ENCODE data around the gene YRDC.
A peak's percentile ranks its signal among the peaks of the same experiment; 100 is the strongest.

Gene YRDC, protein sequence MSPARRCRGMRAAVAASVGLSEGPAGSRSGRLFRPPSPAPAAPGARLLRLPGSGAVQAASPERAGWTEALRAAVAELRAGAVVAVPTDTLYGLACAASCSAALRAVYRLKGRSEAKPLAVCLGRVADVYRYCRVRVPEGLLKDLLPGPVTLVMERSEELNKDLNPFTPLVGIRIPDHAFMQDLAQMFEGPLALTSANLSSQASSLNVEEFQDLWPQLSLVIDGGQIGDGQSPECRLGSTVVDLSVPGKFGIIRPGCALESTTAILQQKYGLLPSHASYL

DNA sequence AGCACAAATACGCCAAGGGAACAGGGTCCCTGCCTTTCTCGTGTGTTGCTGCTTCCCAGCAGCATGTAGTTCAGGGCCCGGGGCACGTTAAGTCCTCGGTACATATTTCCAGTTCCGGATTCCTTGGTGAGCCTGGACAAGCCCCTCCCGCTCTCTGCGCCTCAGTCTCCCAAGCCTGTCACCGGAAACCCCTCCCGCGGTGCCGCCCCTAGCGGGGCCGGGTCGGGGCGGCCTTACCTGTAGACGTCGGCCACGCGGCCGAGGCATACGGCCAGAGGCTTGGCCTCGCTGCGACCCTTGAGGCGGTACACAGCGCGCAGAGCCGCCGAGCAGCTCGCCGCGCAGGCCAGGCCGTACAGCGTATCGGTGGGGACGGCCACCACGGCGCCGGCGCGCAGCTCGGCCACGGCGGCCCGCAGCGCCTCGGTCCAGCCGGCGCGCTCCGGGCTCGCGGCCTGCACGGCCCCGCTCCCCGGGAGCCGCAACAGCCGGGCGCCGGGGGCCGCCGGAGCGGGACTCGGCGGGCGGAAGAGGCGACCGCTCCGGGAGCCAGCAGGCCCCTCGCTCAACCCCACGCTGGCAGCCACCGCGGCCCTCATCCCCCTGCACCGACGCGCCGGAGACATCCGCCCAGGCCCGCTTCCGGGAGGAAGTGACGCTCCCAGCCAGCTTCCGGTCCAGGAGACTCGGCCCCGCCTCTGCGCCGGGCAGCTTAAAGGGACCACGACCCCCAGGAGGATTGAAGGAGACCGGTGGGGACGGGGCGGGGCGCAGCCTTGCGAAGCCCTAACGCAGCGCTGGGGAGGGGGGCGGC is at the start of gene YRDC, which contains the start of gene C1orf122:
Gene YRDC, minus strand, starts transcription at position 654 of the 814 bp plus-strand sequence. Its CDS starts 28 bp downstream, at position 626.
Gene C1orf122, plus strand, starts transcription at position 236 of the 814 bp plus-strand sequence. CDS start 615 bp downstream, outside the sequence.
- H3K27ac ChIP-seq = peak within 1 kb of the TSS; percentile 94
- DNase-seq (ENCODE audit: low read depth, low spot score) = peak; percentile 76

DNA sequence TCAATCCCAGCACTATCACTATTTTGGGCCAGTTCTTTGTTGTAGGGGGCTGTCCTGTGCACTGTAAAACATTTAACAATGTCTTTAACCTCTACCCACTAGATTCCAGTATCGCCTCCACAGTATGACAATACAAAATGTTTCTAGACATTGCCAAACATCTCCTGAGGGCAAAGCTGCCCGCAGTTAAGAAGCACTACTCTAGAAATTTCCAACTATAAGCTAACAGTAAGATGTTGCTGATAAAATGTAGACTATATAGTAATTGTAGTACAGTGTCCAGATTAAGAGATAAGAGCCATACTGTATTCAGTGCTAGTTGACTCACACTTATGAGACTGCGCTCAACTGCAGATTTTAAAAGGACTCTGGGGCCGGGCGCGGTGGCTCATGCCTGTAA is 46.4 kb upstream of the YRDC start:
- H3K27ac ChIP-seq = no peak overlapping the region
- DNase-seq (ENCODE audit: low read depth, low spot score) = no peak

DNA sequence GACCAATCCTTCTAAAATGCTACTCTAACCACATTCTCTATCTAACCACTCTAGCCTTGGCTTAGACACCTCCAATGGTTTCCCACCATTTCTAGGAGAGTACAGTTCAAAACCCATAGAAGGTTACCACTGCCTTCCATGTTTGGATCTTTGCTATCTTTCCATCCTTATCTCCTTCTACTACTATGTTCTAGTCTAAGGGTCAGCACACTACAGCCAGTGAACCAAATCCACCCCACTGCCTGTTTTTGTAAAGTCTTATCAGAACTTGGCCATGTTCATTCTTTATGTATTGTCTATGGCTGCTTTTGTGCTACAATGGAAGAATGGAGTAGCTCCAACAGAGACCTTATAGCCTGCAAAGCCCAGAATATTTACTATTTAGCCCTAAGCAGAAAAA is 45.1 kb upstream of the YRDC start:
- no peak overlapping the region for H3K27ac ChIP-seq
- DNase-seq (ENCODE audit: low read depth, low spot score) = no peak

DNA sequence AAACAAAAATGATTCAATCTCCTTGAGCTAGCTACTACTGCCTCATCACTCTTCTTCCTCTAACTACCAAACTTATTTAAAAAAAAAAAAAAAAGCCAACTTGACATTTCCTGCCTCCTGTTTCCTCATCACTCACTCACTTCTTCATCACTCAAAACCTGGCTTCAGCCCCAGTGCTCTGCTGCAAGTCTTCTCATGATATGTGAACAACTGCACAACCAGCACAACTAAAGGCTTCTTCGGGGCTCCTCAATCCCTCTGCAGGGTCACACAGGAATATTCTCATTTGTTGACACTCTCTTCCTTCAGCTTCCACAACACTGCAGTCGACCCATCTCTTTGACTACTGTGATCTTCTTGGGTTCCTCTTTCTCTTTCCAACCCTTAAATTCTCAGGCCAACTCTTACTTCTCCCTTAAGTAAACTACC is 43.8 kb upstream of the YRDC start:
- DNase-seq (ENCODE audit: low read depth, low spot score) = no peak
- peak overlapping the region; percentile 30 for H3K27ac ChIP-seq

DNA sequence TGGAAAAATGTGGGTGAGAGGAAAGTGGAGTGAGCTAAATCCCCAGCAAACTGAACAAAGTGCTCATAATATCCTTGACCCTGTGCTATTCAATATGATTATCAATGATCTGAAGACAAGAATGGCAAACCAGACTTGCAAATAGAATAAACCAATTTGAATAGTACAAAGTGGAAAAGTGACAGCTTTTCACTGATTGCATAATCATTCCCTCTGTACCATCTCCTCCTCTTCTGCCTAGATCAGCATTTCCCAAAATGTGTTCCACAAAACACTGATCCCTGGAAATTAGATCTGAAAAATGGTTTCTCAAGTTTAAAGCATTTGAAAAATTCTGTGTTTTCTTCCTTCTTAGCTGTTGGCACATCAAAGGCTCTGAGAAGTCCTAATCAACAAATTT is 43.3 kb upstream of the YRDC start:
- no peak for DNase-seq (ENCODE audit: low read depth, low spot score)
- peak overlapping the region; percentile 30 for H3K27ac ChIP-seq

DNA sequence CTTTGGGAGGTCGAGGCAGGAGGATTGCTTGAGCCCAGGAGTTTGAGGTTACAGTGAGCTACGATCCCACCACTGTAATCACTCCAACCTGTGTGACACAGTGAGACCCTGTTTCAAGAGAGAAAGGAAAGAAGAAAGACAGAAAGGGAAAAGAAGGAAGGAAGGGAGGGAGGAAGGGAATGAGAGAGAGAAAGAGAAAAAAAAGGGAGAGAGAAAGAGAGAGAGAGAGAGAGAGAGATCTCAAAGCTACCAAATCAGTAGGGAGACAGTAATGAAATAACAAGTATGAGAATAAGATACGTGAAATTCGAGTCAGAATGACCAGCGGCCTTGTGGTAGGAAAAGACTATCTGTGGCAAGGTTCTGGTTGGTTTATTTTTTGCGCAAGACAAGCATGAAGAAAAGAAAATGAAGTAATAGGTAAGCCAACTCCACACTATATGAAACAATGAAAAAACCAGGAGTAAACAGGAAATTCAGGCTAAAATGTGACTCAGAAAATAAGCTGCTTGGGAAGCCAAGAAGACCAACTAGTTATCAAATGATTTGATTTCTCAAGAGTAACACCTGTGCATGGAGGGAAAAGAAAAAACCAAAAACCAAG is 42.4 kb upstream of the YRDC start:
- peak overlapping the region; percentile 30 for H3K27ac ChIP-seq
- DNase-seq (ENCODE audit: low read depth, low spot score) = no peak

DNA sequence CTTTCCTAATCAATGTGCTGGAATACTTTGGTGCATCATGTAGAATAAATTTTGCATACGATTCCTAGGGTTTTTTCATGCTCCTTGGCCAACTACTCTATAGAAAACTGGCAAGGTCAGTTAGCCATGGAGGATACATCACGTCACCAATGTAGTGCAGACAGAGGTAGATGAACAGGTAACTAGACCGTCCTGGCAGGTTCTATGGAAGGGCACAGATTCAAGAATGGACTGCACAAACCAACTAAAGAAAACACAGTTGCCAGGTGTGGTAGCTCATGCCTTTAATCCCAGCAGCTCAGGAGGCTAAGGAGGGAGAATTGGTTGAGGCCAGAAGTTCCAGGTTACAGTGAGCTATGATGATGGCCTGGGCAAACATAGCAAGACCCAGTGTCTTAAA is 41.5 kb upstream of the YRDC start:
- no peak for DNase-seq (ENCODE audit: low read depth, low spot score)
- no peak overlapping the region for H3K27ac ChIP-seq

DNA sequence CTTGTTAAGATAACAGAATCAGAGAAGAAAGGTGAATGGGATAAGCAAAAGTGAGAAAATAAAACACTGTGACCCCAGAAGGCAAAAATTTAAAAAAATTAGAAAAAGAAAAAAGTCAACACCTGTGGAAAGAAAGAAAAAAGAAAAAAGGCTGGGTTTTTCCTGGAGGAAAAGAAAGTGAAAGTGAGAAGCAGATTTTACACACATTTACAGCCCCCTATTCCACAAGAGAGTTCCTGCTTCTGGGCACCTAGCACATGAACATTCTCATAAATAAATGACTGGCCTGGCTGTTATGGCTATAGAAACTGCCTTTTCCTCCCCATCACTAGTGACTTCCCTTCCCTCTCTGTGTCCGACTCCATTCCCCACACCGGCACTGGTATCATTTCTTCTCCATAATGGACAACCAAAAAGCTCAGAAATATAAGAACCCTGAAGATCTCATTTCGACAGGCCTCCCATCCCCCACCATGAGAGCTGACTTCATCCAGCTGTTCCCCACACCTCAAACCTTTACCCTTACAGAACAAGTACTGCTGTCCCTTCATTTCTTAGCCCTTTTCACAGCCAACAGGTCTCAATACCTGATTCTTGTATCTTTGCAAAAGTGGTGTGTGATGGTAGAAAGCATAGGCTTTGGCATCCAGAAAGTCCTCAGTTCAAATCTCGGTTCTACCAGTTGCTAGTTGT is 38.8 kb upstream of the YRDC start:
- H3K27ac ChIP-seq = no peak overlapping the region
- no peak for DNase-seq (ENCODE audit: low read depth, low spot score)

DNA sequence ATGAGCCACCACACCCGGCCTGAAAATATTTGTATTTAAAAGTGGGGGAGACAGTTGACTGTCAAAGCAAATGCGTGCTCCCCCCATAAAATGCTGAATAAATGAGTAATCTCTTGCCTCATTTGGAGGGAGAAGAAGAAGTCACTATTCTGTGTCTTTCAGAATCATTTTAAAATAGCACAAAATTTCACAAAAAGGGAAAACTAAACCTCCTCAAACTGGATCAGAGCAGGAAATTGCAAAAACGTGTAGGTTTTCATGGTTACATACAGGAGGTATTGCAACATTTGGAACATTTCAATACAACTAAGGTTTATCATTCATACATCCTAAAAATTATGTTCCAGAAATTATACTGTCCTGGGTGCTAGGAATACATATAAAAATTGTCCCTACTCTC is 37.8 kb upstream of the YRDC start:
- DNase-seq (ENCODE audit: low read depth, low spot score) = no peak
- no peak overlapping the region for H3K27ac ChIP-seq

DNA sequence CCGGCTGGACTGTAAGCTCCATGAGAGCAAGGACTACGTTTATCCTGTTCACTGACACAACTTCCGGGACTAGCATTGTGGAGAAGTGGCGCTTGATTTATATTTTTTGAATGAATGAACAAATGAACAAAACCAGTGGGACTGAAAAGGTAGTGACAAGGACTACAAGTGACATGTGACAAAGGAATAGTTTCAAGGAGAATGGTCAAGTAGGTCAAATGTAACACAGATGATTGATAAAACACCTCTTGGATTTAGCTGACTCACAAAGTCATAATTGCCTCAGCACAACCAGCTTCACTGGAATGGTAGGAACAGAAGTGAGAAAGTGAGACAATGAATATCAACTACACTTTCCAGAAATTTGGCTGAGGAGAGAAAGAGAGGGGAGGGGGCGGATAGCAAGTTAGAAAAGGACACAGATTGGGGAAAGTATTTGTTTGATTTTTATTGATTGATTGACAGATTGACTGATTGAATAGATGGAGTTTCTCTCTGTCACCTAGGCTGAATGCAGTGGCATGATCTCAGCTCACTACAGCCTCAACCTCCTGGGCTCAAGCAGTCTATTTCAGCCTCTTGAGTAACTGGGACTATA is 37.1 kb upstream of the YRDC start:
- DNase-seq (ENCODE audit: low read depth, low spot score) = no peak
- H3K27ac ChIP-seq = no peak overlapping the region

DNA sequence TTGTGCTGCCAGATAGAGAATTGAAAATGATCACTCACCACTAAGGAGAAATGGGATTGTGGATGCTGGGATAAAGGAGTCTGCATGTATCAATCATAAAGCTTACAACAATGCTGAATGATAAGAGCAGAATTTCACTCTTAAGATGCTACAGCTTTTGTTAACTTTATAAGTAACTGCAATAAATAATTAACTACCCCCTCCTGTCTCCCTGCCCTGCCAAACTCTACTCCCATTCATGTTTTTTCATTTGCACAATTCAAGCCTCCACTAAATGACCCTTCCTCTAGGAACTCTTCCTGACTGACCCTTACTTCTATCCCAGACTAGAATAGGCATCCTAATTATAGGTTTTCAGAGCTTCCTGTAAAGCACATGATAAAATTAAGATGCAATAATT is 36.5 kb upstream of the YRDC start:
- no peak overlapping the region for H3K27ac ChIP-seq
- DNase-seq (ENCODE audit: low read depth, low spot score) = no peak

DNA sequence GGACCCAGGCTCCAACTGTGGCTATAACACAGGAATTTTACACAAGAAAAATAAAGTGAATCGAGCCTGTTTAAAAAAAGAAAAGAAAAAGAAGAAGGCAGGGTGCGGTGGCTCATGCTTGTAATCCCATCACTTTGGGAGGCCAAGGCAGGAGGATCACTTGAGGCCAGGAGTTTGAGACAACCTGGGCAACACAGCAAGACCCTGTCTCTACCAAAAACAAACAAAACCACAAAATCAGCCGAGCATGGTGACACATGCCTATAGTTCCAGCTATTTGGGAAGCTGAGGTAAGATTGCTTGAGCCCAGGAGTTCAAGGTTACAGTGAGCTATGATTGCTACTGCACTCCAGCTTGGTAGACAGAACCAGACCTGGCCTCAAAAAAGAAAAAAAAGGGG is 33.6 kb upstream of the YRDC start:
- no peak overlapping the region for H3K27ac ChIP-seq
- no peak for DNase-seq (ENCODE audit: low read depth, low spot score)

DNA sequence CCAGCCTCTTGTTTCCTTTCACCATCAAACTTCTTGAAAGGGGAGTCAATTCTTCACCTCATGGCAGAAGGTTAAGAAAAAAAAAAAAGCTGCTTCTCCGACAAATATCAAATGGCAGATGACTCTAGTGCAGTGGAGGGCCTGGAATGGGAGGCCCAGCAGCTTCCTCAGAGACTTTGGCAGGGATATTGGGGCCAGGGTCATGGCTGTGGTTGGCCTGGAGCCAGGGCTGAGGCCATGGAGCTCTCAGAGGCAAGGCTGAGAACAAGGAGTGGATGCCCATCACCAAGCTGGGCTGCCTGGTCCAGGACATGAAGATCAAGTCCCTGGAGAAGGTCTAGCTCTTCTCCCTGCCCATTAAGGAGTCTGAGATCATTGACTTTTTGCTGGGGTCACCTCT is 32.7 kb upstream of the YRDC start:
- no peak overlapping the region for H3K27ac ChIP-seq
- DNase-seq (ENCODE audit: low read depth, low spot score) = no peak

DNA sequence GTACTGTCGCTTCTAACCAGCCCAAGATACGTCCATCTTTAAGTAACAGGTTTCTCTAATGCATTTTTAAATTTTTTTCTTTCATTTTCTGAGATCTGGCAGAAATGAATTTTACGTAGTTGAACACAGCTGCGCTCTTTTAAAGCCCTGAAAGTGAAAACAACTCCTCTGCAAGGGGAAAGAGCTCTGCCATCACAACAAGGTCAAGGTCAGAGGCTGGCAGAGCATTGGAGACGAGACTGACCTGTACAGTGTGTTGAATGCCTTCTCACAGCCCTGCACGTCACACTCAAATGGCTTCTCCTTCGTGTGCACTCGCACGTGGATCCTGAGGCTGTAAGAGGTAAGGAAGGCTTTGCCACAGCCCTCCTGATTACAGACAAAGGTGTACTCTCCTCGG is 31.7 kb upstream of the YRDC start:
- H3K27ac ChIP-seq = no peak overlapping the region
- DNase-seq (ENCODE audit: low read depth, low spot score) = no peak

DNA sequence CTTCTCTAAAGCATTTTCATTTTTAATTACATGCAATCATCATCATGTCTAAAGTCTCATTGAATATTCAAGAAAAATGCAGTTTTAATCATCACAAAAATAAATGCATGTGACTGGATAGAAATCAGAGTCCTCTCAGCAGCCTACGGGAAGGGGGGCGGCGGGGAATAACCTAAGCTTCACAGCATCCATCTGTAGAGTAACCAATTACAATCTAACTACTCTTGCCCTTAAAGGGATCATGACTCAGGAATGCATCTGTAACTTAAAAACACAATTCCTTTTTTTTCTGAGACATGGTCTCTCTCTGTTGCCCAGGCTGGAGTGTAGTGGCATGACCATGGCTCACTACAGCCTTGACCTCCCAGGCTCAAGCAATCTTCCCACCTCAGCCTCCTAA is 28.8 kb upstream of the YRDC start:
- no peak overlapping the region for H3K27ac ChIP-seq
- DNase-seq (ENCODE audit: low read depth, low spot score) = no peak

DNA sequence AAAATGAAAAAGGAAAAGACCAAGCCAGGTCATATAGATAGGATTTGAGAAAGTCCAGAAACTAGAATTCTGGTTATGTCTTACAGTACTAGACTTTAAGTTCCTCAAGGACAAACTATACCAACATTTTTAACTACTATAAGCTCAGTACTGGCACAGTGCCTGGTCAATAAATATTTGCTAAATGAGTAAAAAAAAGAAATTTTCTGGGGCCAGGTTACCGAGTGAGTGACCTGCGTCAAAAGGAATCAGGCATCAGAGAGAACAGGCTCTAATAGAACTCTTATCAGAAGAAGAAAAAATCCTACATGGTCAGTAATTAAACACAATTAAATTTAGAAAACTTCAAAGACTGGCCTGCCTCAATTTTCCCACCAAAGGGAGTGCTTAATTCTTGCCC is 23.8 kb upstream of the YRDC start:
- no peak overlapping the region for H3K27ac ChIP-seq
- DNase-seq (ENCODE audit: low read depth, low spot score) = no peak

DNA sequence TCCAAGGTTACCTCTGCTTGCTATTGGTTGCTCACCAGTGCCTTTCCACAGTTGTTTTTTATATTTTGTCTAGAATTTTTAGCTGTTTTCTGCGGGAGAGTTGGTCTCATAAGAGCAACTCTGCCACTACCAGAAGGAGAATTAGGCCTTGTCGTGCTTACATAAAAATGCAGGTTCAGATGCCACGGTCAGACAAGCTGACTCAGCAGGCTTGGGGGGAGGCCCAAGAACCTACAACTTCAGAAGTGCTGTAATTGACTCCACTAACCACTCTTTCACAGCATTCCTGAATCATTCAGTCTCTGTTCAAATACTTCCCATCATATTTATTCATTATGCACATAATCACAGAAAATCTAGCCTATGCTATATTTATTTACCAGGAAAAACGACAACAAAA is 23.1 kb upstream of the YRDC start:
- DNase-seq (ENCODE audit: low read depth, low spot score) = no peak
- no peak overlapping the region for H3K27ac ChIP-seq

DNA sequence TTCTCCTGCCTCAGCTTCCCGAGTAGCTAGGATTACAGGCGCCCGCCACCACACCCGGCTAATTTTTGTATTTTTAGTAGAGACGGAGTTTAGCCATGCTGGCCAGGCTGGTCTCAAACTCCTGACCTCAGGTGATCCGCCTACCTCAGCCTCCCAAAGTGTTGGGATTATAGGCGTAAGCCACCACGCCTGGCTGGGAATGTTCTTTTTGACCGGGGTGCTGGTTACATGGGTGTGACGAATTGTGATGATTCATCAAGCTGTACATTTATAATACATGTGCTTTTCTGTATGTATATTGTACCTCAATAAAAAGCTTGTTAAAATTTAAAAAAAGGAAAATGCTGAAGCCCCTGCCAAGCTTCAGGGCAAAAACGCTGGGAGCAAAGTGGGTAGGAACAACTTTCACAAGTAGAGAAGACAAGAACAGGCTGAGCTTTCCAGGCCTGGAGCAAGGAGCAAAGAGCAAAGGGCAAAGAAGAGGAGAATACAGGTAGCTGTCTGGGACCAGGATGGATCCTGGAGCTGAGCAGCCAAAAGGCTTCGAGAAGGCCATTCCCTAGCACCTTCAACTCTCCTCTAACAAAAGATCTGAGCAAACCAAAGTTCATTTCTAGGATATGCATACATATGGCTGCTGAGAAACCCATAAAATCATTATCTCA is 20.5 kb upstream of the YRDC start:
- H3K27ac ChIP-seq = peak overlapping the region; percentile 51
- DNase-seq (ENCODE audit: low read depth, low spot score) = no peak

DNA sequence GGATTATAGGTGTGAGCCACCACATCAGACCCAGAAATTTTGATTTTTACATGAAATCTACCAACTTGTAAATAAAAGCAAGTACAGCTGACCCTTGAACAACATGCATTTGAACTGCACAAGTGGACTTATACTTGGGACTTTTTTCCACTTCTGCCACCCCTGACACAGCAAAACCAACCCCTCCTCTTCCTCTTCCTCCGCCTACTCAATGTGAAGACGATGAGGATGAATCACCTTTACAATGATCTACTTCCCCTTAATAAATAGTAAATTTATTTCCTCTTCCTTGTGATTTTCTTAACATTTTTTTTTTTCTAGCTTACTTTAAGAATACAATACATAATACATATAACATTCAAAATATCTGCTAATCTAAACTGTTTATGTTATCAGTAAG is 17.5 kb upstream of the YRDC start:
- no peak for DNase-seq (ENCODE audit: low read depth, low spot score)
- H3K27ac ChIP-seq = peak overlapping the region; percentile 15

DNA sequence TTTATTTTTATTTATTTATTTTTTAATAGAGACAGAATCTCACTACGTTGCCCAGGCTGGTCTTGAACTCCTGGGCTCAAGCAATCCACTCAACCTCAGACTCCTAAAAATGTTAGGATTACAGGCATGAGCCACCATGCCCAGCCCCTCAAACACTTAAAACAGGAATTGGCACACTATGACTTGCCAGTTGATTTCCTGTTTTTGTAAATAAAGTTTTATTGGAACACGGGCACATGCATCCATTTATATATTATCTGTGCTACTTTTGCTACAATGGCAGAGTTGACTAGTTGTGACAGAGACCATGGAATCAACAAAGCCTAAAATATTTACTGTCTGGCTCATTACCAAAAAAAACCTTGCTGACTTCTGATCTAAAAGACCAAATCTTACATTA is 16.0 kb upstream of the YRDC start:
- peak overlapping the region; percentile 17 for H3K27ac ChIP-seq
- DNase-seq (ENCODE audit: low read depth, low spot score) = no peak
